ENCODE data around the gene SHC2.
"Not testable (repeated sequence)": the region's sequence is repeated elsewhere in the genome, so short reads cannot be mapped to it uniquely, and the experiment has no call there.

Gene SHC2

DNA sequence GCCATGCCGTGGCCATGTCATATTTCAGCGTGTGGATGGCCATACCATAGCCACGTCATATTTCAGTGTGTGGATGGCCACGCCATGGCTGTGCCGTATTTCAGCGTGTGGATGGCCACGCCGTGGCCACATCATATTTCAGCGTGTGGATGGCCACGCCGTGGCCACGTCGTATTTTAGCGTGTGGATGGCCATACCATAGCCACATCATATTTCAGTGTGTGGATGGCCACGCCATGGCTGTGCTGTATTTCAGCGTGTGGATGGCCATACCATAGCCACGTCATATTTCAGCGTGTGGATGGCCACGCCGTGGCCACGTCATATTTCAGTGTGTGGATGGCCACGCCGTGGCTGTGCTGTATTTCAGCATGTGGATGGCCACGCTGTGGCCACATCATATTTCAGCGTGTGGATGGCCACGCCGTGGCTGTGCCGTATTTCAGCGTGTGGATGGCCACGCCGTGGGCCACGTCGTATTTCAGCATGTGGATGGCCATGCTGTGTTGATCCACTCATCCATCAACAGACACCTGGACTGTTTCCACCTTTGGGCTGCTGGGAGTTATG, 9.8 kb downstream of the SHC2 start:
- in situ Hi-C loops (cut with HindIII; ENCODE audit: low sequenced_read_pairs), result not testable (repeated sequence)

GRCh38 chr19:449916-450315, 10.9 kb downstream of the SHC2 start:
- in situ Hi-C loops (cut with HindIII; ENCODE audit: low sequenced_read_pairs), result no loop called here

DNA sequence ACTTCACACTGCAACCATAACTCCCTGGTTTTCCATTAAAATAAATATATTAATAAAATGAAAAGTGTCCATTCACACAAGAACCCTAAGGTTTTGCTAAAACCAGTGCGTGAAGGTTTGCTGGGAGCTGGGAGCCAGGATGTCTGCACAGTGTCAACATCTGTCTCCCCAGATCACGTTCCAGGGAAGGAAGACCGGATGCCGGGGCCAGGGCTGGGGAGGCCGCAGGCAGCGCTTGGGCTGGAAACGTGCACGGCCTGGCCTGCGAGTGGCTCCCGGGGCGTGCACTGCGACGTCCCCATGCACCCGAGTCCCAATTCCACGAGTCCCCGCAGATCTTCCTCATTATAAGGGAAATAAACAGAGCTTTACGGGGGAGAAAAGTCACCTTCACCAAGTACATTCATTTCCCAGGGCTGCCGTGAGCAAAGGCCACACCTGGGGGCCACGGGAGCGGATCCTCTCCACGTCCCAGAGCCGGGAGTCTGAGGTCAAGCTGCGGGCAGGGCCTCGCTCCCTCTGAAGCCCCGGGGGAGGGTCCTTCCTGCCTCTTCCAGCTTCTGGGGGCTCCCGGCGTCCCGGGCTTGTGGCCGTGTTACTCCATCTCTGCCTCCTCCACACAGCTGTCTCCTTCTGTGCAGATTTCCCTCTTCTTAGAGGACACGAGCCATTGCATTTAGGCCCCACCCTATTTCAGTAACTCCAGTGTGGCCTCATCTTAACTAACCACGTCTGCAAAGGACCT, 12.8 kb downstream of the SHC2 start:
- in situ Hi-C loops (cut with HindIII; ENCODE audit: low sequenced_read_pairs), result no loop called here

- in situ Hi-C loops (cut with HindIII; ENCODE audit: low sequenced_read_pairs), result no loop called here
Observed at GRCh38 chr19:447064-447426, 13.8 kb downstream of the SHC2 start.

DNA sequence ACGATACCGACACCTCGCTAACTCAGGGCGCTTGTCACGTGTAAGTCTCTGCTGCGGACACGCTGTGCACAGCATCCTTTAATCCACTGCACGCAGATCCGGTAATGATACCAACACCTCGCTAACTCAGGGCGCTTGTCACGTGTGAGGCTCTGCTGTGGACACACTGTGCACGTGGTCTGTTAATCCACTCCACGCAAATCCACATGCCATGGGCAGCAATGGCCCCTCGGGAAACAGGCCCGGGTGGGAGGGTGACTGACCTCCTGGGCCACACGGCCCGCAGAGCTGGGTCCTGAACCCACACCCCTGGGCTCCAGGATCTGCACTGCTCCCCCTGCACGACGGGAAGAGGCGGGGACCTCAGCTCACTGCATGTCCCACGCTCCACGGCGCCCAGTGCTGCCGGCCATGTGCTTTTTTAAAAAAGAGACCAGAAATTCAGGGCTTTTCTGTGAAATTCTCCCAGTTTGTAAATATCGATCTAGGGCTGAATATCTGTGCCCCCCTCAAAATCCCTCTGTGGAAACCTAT, 16.1 kb downstream of the SHC2 start:
- in situ Hi-C loops (cut with HindIII; ENCODE audit: low sequenced_read_pairs), result no loop called here

- in situ Hi-C loops (cut with HindIII; ENCODE audit: low sequenced_read_pairs), result no loop called here
Observed at GRCh38 chr19:443005-443404, 17.8 kb downstream of the SHC2 start.

GRCh38 chr19:442085-442484, 18.7 kb downstream of the SHC2 start:
- in situ Hi-C loops (cut with HindIII; ENCODE audit: low sequenced_read_pairs), result no loop called here

DNA sequence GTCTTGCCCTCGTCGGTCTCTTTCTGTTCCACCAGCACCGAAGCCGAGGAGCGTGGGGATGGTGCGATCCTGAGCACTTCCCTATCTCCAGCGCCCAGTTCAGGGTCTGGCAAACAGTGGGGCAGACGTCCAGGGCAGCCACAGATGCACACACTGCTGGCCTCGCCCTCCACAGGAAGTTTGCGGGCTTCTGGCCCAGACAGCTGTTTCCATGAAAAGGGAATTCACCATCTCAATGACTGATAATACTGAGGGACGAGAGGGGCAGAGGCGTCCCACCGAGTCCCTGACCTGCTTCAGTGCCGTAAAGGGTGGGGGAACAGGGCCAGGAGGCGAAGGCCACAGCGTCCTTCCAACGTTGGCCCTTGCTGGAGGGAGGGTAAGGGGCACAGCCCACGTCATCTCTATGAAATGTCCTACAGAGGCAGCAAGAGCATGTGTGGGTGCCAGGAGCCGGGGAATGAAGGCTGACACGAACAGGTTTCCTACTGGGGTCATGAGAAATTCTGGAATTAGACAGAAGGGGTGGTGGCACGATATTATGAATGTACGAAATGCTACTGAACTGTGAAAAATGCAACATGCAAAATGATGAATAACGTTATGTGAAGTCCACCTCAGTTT, 19.5 kb downstream of the SHC2 start:
- in situ Hi-C loops (cut with HindIII; ENCODE audit: low sequenced_read_pairs), result no loop called here

- in situ Hi-C loops (cut with HindIII; ENCODE audit: low sequenced_read_pairs), result no loop called here
Observed at GRCh38 chr19:440391-441212, 20.2 kb downstream of the SHC2 start.

GRCh38 chr19:439167-439900, 21.5 kb downstream of the SHC2 start:
- in situ Hi-C loops (cut with HindIII; ENCODE audit: low sequenced_read_pairs), result no loop called here

GRCh38 chr19:438416-438958, 22.3 kb downstream of the SHC2 start:
- in situ Hi-C loops (cut with HindIII; ENCODE audit: low sequenced_read_pairs), result no loop called here

- in situ Hi-C loops (cut with HindIII; ENCODE audit: low sequenced_read_pairs), result no loop called here
Observed at GRCh38 chr19:437041-437440, 23.8 kb downstream of the SHC2 start.

DNA sequence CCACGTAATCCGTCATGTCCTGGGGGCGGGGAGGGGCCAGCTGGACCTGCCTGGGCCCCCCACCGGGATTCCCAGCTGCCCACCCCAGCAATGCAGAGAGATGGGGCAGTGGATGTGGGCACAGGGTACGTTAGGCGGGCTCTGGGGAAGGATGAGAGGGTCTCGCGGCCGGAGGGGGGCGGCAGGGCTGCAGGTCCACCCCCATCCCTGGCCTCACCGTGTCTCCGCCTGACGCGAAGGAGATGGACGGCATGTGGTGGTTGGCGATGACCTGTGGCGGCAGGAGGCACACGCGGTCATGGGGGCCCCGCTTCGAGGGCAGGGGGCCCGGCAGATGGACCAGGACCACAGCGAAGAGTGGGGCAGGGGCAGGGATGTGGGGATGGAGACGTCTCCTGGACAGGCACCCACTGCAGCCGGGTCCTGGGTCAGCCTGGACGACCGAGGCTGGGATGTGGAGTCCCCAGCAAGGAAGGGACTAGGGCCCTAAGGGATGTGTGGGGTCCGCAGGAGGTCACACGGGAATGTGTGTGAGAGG, 24.4 kb downstream of the SHC2 start:
- in situ Hi-C loops (cut with HindIII; ENCODE audit: low sequenced_read_pairs), result no loop called here

GRCh38 chr19:435707-436412, 25.0 kb downstream of the SHC2 start:
- in situ Hi-C loops (cut with HindIII; ENCODE audit: low sequenced_read_pairs), result no loop called here

DNA sequence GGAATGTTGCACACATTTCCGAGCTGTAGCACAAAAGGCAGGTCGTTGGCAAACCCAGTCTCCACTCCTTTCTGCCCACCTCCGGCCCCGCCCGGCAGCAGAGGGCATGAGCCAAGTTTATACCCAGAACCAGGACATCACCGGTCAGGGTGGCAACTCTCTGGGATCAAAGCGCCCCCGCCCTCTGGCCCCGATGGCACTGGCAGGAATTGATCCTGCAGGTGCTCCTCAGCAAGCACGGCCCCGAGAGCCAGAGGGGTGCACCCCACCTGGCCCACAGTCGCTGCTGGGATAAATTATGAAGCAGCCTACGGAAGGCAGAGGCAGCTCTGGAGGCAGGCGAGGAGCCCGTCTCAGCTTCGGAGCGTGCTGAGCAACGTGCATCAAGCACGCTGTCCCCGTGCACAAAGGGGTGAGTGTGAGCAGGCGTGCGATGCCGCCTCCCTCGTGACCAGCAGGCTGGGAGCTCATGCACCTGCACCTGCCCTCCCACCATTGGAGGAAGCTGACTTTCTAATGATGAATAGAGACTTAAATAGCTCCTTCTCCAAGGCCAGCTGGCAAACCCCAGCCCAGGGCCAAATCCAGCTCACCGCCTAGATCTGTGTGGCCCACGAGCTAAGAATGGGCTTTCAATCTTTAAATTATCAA, 25.7 kb downstream of the SHC2 start:
- in situ Hi-C loops (cut with HindIII; ENCODE audit: low sequenced_read_pairs), result no loop called here

- in situ Hi-C loops (cut with HindIII; ENCODE audit: low sequenced_read_pairs), result no loop called here
Observed at GRCh38 chr19:434152-434960, 26.5 kb downstream of the SHC2 start.

- in situ Hi-C loops (cut with HindIII; ENCODE audit: low sequenced_read_pairs), result no loop called here
Observed at GRCh38 chr19:430701-431100, 30.1 kb downstream of the SHC2 start.

- in situ Hi-C loops (cut with HindIII; ENCODE audit: low sequenced_read_pairs), result no loop called here
Observed at GRCh38 chr19:428149-428548, 32.7 kb downstream of the SHC2 start.

Data from DLD1 (cell line).